Measurements from ENCODE around the gene GNG2. TPM values are rescaled to one million over a fixed set of nuclear protein-coding genes. Genes with fewer than 3 reads are reported as not detected.

GNG2 gene
- total and polyA plus RNA-seq, 2 of the 8 experiments (the other 6 are each of a cell fraction or from before 2014, with no cell fraction given), result 8.2 to 17.9 TPM

DNA sequence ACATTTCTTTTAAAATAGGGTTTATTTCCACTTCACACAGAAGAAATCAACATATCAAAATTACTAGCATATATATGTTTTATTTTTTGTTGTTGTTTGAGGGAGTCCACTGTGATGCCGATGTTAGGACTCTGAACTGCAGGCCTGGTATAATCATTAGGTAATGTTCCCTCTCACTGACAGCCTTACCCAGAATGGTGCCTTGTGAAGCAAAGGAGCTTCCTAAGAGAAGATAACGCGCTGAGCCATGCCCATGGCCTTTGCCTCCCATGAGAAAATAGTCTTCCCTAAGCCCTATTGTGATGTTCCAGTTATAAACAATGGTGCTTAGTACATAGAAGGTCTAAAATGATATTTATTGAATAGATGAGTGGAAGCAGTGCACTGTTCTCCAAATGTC is 12.0 kb downstream of the GNG2 start:
- H2AK5ac ChIP-seq (ENCODE audit: low read depth, low read length), result no peak overlapping the region
- no peak overlapping the region for H2BK20ac ChIP-seq (ENCODE audit: low read length)
- H3K9ac ChIP-seq (replicated peaks in 1 of 4; ENCODE audit: extremely low read depth in 1 of 4, low read depth in 3 of 4, low read length in 3 of 4), result no peak overlapping the region
- H2BK12ac ChIP-seq (ENCODE audit: low read depth, low read length), result no peak overlapping the region
- H4K91ac ChIP-seq (replicated peaks; ENCODE audit: insufficient read length, low read length), result no peak overlapping the region
- H3K79me2 ChIP-seq (ENCODE audit: control insufficient read depth in 1 of 2, insufficient read depth in 2 of 2, low read length in 2 of 2), result no peaks in the 10 kb centered on the region; a peak in 1 of 4 replicates
- H3K4ac ChIP-seq (replicated peaks; ENCODE audit: insufficient read length, low read depth, low read length), result no peak overlapping the region
- H3K56ac ChIP-seq (replicated peaks; ENCODE audit: insufficient read length, low read depth, low read length), result no peak overlapping the region
- H3K23me2 ChIP-seq (ENCODE audit: low read depth, low read length), result no peaks in the 10 kb centered on the region
- H3K27me3 ChIP-seq (replicated peaks in 1 of 4; ENCODE audit: control insufficient read depth in 3 of 4, extremely low read depth in 1 of 4, insufficient read depth in 3 of 4, low read length in 3 of 4), result no peaks in the 10 kb centered on the region
- H4K5ac ChIP-seq (ENCODE audit: insufficient read length, low read depth, low read length), result no peak overlapping the region
- no peaks in the 10 kb centered on the region for H3K4me1 ChIP-seq (replicated peaks in 1 of 4; ENCODE audit: control insufficient read depth in 3 of 4, insufficient read depth in 4 of 4, low read length in 3 of 4)
- no peak overlapping the region for H3K4me3 ChIP-seq (ENCODE audit: extremely low read depth in 1 of 4, insufficient read depth in 2 of 4, low read depth in 3 of 4, low read length in 4 of 4)
- FAIRE-seq (no peak), DNase-seq (ENCODE audit: low read depth in 1 of 2, low spot score in 2 of 2) (no peak)
- no peak overlapping the region for H3K23ac ChIP-seq (ENCODE audit: insufficient read length)
- H3K9me3 ChIP-seq (ENCODE audit: insufficient read depth in 2 of 2, low read depth in 1 of 2, low read length in 1 of 2), result no peaks in the 10 kb centered on the region
- POLR2A ChIA-PET (ENCODE audit: partially characterized antibody), result no interaction called here
- no peak overlapping the region for H2BK120ac ChIP-seq (replicated peaks; ENCODE audit: low read depth, low read length)
- H2AFZ ChIP-seq (ENCODE audit: low read length), result no peak overlapping the region
- no peak overlapping the region for H2BK5ac ChIP-seq (ENCODE audit: low read depth, low read length)
- H3K36me3 ChIP-seq (ENCODE audit: control insufficient read depth in 2 of 4, insufficient read depth in 4 of 4, low read length in 3 of 4), result no peaks in the 10 kb centered on the region
- 84% methylated on average over 3 of the region's 3 CpGs; no CpG with 5 or more reads in 1 of the 2 experiments for WGBS, 2 experiments (ENCODE audit: extremely low coverage in 1 of 2, insufficient coverage in 1 of 2, insufficient read length in 1 of 2, insufficient replicate concordance in 2 of 2, low coverage in 1 of 2, low lambda C conversion rate in 2 of 2, missing lambda C conversion rate in 1 of 2)
- H3K79me1 ChIP-seq (ENCODE audit: low read depth, low read length), result no peaks in the 10 kb centered on the region
- no peak overlapping the region for H4K8ac ChIP-seq (ENCODE audit: extremely low read depth, insufficient read depth, low read length)
- H3K4me2 ChIP-seq (ENCODE audit: insufficient read depth in 1 of 2, low read depth in 2 of 2, low read length in 2 of 2), result no peak overlapping the region
- peaks cover 0 to 2% of the 10 kb centered on the region in 2 experiments for H4K20me1 ChIP-seq (replicated peaks in 1 of 2; ENCODE audit: control insufficient read depth in 1 of 2, insufficient read depth in 2 of 2, low read length in 2 of 2)
- no peak overlapping the region for H3K14ac ChIP-seq (ENCODE audit: insufficient read length)
- no peak overlapping the region for H3K27ac ChIP-seq (ENCODE audit: low read depth, low read length)
- H3K18ac ChIP-seq (ENCODE audit: extremely low read depth, low read length), result no peak overlapping the region
- no peak overlapping the region for H2BK15ac ChIP-seq (ENCODE audit: low read length)
- CTCF ChIA-PET (ENCODE audit: partially characterized antibody), result interaction anchor here (0.6 kb wide), 1 partner anchor 40 kb away, joined by 3 read pairs; no protein-coding TSS in a partner anchor
- TF ChIP-seq POLR2A (IDR thresholded peaks at IDR 0.05; ENCODE audit: control extremely low read depth in 1 of 2, low read depth in 2 of 2, low read length in 2 of 2) (no peak), HDAC6 (IDR thresholded peaks at IDR 0.05; ENCODE audit: low read depth, low read length) (no peak)
